Fibroblast of lung (primary cell): ENCODE data around the gene FIBIN.

Source experiments
- CTCF ChIP-seq, 2 donors: IDR thresholded peaks in 1 of 2; conservative IDR thresholded peaks in 1 of 2; 1 replicate in 1 of 2; 2 replicates in 1 of 2; pipeline ENCODE4 v1.5.1; 2011 to 2012; ENCODE audit warnings: low read length in 2 of 2, control low read depth in 1 of 2, inconsistent platforms in 1 of 2, low read depth in 1 of 2, mild to moderate bottlenecking in 1 of 2
- EZH2 ChIP-seq: IDR thresholded peaks from 2 replicates; pipeline ENCODE4 v1.5.1; 2012; ENCODE audit warnings: low read length, control low read depth, mild to moderate bottlenecking; ENCODE audit errors: missing control alignments

- no peak for TF ChIP-seq CTCF (conservative IDR thresholded peaks at IDR 0.05 in 1 of 2, IDR thresholded peaks at IDR 0.05 in 1 of 2; ENCODE audit: low read depth in 1 of 2, low read length in 2 of 2)
- no peak for TF ChIP-seq EZH2
Observed at GRCh38 chr11:26948881-26949280, 45.0 kb upstream of the FIBIN start.
